Panc1 (cell line): Measurements from ENCODE around the gene PREPL.

Source experiments
- CTCF ChIP-seq: fragments of 450-650 bp; IDR thresholded peaks from 2 replicates; pipeline ENCODE4 v1.5.1; 2017; ENCODE audit warnings: mild to moderate bottlenecking
- POLR2AphosphoS5 ChIP-seq: IDR thresholded peaks from 2 replicates; pipeline ENCODE4 v1.6.1; 2012; ENCODE audit warnings: mild to moderate bottlenecking, low read depth, low read length, moderate library complexity
- REST ChIP-seq, 2 experiments: IDR thresholded peaks; 2 replicates each; pipeline ENCODE4 v1.6.1; 2011 to 2012; ENCODE audit warnings: low read depth in 2 of 2, control low read depth in 1 of 2, low read length in 1 of 2, mild to moderate bottlenecking in 1 of 2, moderate library complexity in 1 of 2; ENCODE audit not compliant: insufficient read depth in 1 of 2
- SIN3A ChIP-seq: IDR thresholded peaks from 2 replicates; pipeline ENCODE4 v1.6.1; 2012; ENCODE audit warnings: low read depth, mild to moderate bottlenecking, low read length, moderate library complexity, borderline replicate concordance; ENCODE audit not compliant: insufficient read depth

GRCh38 chr2:44352510-44352909 is 8.8 kb downstream of the PREPL start:
- TF ChIP-seq CTCF (no peak), SIN3A (no peak), POLR2AphosphoS5 (no peak), REST (IDR thresholded peaks at IDR 0.05; ENCODE audit: insufficient read depth in 1 of 2, low read depth in 2 of 2, low read length in 1 of 2) (no peak)
